ENCODE results near the gene SLC25A21. TPM values are rescaled to one million over a fixed set of nuclear protein-coding genes. Genes with fewer than 3 reads are reported as not detected.
"Not testable (repeated sequence)": the region's sequence is repeated elsewhere in the genome, so short reads cannot be mapped to it uniquely, and the experiment has no call there.

SLC25A21 gene
- polyA plus RNA-seq, 1 experiment, result 1.5 TPM

- H3K9me3 ChIP-seq (ENCODE audit: control insufficient read depth, insufficient read depth, low read length), result no peaks in the 10 kb centered on the region
- CTCF ChIA-PET, result no interaction called here
- POLR2A ChIA-PET, result no interaction called here
Observed at GRCh38 chr14:36869125-36869524, 303.3 kb downstream of the SLC25A21 start.

GRCh38 chr14:36866867-36867266 is 305.5 kb downstream of the SLC25A21 start:
- DNase-seq (ENCODE audit: low read depth, low spot score), result no peak
- Histone ChIP-seq H3K27me3 (ENCODE audit: control insufficient read depth, insufficient read depth, low read length) (no peaks in the 10 kb centered on the region), H3K9me3 (ENCODE audit: control insufficient read depth, insufficient read depth, low read length) (no peaks in the 10 kb centered on the region), H3K27ac (ENCODE audit: low read depth, low read length) (no peak overlapping the region), H3K4me3 (ENCODE audit: low read depth, low read length) (no peak overlapping the region)
- ChIA-PET POLR2A (no interaction called here), CTCF (no interaction called here)
- TF ChIP-seq CTCF (IDR thresholded peaks at IDR 0.05; ENCODE audit: low read depth, low read length), result no peak

More at GRCh38 chr14:36869125-36869524, 303.3 kb downstream of the SLC25A21 start:
- Histone ChIP-seq H3K27me3 (ENCODE audit: control insufficient read depth, insufficient read depth, low read length) (no peaks in the 10 kb centered on the region), H3K27ac (ENCODE audit: low read depth, low read length) (no peak overlapping the region), H3K4me3 (ENCODE audit: low read depth, low read length) (no peak overlapping the region)
- DNase-seq (ENCODE audit: low read depth, low spot score), result no peak
- no peak for TF ChIP-seq CTCF (IDR thresholded peaks at IDR 0.05; ENCODE audit: low read depth, low read length)

- H3K4me3 ChIP-seq (ENCODE audit: low read depth, low read length), result no peak overlapping the region
- no peak overlapping the region for H3K27ac ChIP-seq (ENCODE audit: low read depth, low read length)
- DNase-seq (ENCODE audit: low read depth, low spot score), result no peak
- H3K9me3 ChIP-seq (ENCODE audit: control insufficient read depth, insufficient read depth, low read length), result no peaks in the 10 kb centered on the region
- H3K27me3 ChIP-seq (ENCODE audit: control insufficient read depth, insufficient read depth, low read length), result no peaks in the 10 kb centered on the region
- ChIA-PET CTCF (interaction anchor here (1.1 to 1.8 kb wide), 4 partner anchors 11 to 287 kb away, joined by 3 to 8 read pairs (median 4); no protein-coding TSS in a partner anchor), POLR2A (no interaction called here)
- TF ChIP-seq CTCF (IDR thresholded peaks at IDR 0.05; ENCODE audit: low read depth, low read length), result peak; percentile 24
Observed at GRCh38 chr14:36863271-36863670, 309.1 kb downstream of the SLC25A21 start.

- H3K9me3 ChIP-seq (ENCODE audit: control insufficient read depth, insufficient read depth, low read length); POLR2A ChIA-PET; H3K27me3 ChIP-seq (ENCODE audit: control insufficient read depth, insufficient read depth, low read length); H3K4me3 ChIP-seq (ENCODE audit: low read depth, low read length); H3K27ac ChIP-seq (ENCODE audit: low read depth, low read length); DNase-seq (ENCODE audit: low read depth, low spot score): not testable (repeated sequence)
- CTCF ChIA-PET, result interaction anchor here (0.9 to 1.0 kb wide), 2 partner anchors 255 to 288 kb away, joined by 3 read pairs; no protein-coding TSS in a partner anchor
Observed at GRCh38 chr14:36862237-36862636, 310.2 kb downstream of the SLC25A21 start.

GRCh38 chr14:36860831-36861230 is 311.6 kb downstream of the SLC25A21 start:
- no peak overlapping the region for H3K4me3 ChIP-seq (ENCODE audit: low read depth, low read length)
- DNase-seq (ENCODE audit: low read depth, low spot score), result no peak
- no peak for TF ChIP-seq CTCF (IDR thresholded peaks at IDR 0.05; ENCODE audit: low read depth, low read length)
- H3K27me3 ChIP-seq (ENCODE audit: control insufficient read depth, insufficient read depth, low read length), result no peaks in the 10 kb centered on the region
- POLR2A ChIA-PET, result no interaction called here
- no peak overlapping the region for H3K27ac ChIP-seq (ENCODE audit: low read depth, low read length)
- no peaks in the 10 kb centered on the region for H3K9me3 ChIP-seq (ENCODE audit: control insufficient read depth, insufficient read depth, low read length)
- CTCF ChIA-PET, result no interaction called here

- ChIA-PET POLR2A (no interaction called here), CTCF (interaction anchor here (1.4 kb wide), 1 partner anchor 291 kb away, joined by 3 read pairs; no protein-coding TSS in a partner anchor)
- Histone ChIP-seq H3K27me3 (ENCODE audit: control insufficient read depth, insufficient read depth, low read length) (no peaks in the 10 kb centered on the region), H3K9me3 (ENCODE audit: control insufficient read depth, insufficient read depth, low read length) (no peaks in the 10 kb centered on the region), H3K27ac (ENCODE audit: low read depth, low read length) (no peak overlapping the region), H3K4me3 (ENCODE audit: low read depth, low read length) (no peak overlapping the region)
- DNase-seq (ENCODE audit: low read depth, low spot score), result no peak
- no peak for TF ChIP-seq CTCF (IDR thresholded peaks at IDR 0.05; ENCODE audit: low read depth, low read length)
Observed at GRCh38 chr14:36859119-36859518, 313.3 kb downstream of the SLC25A21 start.
